ENCODE measurements around the gene ATF6.

Gene ATF6

DNA sequence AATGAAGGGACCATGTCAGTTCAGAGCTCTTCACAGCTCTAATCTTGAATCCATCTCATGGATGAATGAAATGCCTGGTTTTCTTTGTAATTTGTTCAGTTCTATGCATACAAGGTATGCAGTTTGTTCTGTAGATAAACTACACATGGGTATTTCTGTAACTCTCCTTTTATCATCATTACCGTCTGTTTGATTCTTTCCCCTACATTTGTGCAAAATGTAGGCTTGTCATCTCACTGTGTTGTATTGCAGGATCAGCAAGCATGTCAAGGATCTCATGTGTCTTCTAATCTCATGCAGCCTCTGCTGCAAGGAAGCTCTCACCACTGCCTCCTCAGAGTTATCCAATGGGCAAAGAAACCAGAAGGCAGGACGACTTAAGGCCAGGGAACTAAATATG is 178.3 kb downstream of the ATF6 start:
- no peak overlapping the region for H3K27ac ChIP-seq
- H3K4me1 ChIP-seq (ENCODE audit: low read depth, poor library complexity, severe bottlenecking): peaks cover 8% of the 10 kb centered on the region
- no peaks in the 10 kb centered on the region for H3K27me3 ChIP-seq (ENCODE audit: insufficient read depth, low read depth)
- no peaks in the 10 kb centered on the region for H3K36me3 ChIP-seq (ENCODE audit: insufficient read depth)
- no peak overlapping the region for H3K4me2 ChIP-seq
- TF ChIP-seq, protein P1, sequence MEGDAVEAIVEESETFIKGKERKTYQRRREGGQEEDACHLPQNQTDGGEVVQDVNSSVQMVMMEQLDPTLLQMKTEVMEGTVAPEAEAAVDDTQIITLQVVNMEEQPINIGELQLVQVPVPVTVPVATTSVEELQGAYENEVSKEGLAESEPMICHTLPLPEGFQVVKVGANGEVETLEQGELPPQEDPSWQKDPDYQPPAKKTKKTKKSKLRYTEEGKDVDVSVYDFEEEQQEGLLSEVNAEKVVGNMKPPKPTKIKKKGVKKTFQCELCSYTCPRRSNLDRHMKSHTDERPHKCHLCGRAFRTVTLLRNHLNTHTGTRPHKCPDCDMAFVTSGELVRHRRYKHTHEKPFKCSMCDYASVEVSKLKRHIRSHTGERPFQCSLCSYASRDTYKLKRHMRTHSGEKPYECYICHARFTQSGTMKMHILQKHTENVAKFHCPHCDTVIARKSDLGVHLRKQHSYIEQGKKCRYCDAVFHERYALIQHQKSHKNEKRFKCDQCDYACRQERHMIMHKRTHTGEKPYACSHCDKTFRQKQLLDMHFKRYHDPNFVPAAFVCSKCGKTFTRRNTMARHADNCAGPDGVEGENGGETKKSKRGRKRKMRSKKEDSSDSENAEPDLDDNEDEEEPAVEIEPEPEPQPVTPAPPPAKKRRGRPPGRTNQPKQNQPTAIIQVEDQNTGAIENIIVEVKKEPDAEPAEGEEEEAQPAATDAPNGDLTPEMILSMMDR (conservative IDR thresholded peaks at IDR 0.05; ENCODE audit: low read depth, low read length): no peak
- H3K4me3 ChIP-seq (IDR thresholded peaks at IDR 0.05; ENCODE audit: insufficient read depth, low read depth, low read length): no peak overlapping the region
- H3K79me2 ChIP-seq (ENCODE audit: insufficient read depth, low read depth): no peaks in the 10 kb centered on the region
- H4K20me1 ChIP-seq (ENCODE audit: insufficient read depth): no peaks in the 10 kb centered on the region
- H3K9ac ChIP-seq: no peak overlapping the region
- no peak overlapping the region for H2AFZ ChIP-seq (ENCODE audit: low read depth)

DNA sequence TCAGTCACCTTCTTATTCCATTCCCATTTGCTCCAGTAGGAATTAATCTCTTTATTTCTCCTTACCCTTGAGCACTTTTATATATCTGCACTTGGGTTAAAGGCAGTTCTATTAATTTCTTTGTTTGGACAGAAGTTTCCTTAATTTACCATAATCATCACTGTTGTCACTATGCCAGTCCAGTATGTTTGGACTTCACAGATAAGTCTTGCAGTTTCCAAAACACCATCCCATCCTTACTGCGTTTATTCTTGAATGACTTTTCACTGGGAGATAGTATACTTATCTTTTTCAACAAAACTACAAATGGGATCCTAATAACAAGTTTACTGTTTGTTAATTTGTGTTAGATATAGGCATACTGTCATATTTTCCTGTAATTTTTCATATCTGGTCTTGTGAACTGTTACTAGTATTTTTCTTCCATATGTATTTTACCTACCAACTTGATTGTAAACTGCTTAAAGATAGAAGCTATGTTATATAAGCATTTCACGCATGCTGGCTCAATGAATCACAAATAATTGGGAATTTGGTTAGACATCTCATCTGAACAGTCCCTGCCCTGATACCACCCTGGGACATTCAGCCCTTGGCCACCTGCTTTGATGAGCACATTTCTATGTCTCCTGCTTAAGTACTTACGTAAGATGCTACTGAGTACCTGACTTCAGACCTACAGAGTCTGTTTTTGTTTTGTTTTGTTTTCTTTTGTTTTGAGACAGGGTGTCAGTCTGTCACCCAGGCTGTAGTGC is 179.4 kb downstream of the ATF6 start:
- H4K20me1 ChIP-seq (ENCODE audit: insufficient read depth): no peaks in the 10 kb centered on the region
- no peaks in the 10 kb centered on the region for H3K27me3 ChIP-seq (ENCODE audit: insufficient read depth, low read depth)
- TF ChIP-seq, protein P1 (conservative IDR thresholded peaks at IDR 0.05; ENCODE audit: low read depth, low read length): no peak
- H3K4me3 ChIP-seq (IDR thresholded peaks at IDR 0.05; ENCODE audit: insufficient read depth, low read depth, low read length): no peak overlapping the region
- no peaks in the 10 kb centered on the region for H3K79me2 ChIP-seq (ENCODE audit: insufficient read depth, low read depth)
- H3K27ac ChIP-seq: no peak overlapping the region
- no peak overlapping the region for H3K9ac ChIP-seq
- H3K4me1 ChIP-seq (ENCODE audit: low read depth, poor library complexity, severe bottlenecking): peaks cover 8% of the 10 kb centered on the region
- no peak overlapping the region for H3K4me2 ChIP-seq
- H2AFZ ChIP-seq (ENCODE audit: low read depth): no peak overlapping the region
- no peaks in the 10 kb centered on the region for H3K36me3 ChIP-seq (ENCODE audit: insufficient read depth)

GRCh38 chr1:161946071-161946987 is 180.2 kb downstream of the ATF6 start:
- no peak overlapping the region for H2AFZ ChIP-seq (ENCODE audit: low read depth)

GRCh38 chr1:161948435-161948834 is 182.3 kb downstream of the ATF6 start:
- H3K4me1 ChIP-seq (ENCODE audit: low read depth, poor library complexity, severe bottlenecking): peaks cover 8% of the 10 kb centered on the region
- TF ChIP-seq, protein P1 (conservative IDR thresholded peaks at IDR 0.05; ENCODE audit: low read depth, low read length): no peak
- H4K20me1 ChIP-seq (ENCODE audit: insufficient read depth): no peaks in the 10 kb centered on the region
- H3K4me2 ChIP-seq: no peak overlapping the region
- H3K79me2 ChIP-seq (ENCODE audit: insufficient read depth, low read depth): no peaks in the 10 kb centered on the region
- no peak overlapping the region for H3K9ac ChIP-seq
- no peak overlapping the region for H3K4me3 ChIP-seq (IDR thresholded peaks at IDR 0.05; ENCODE audit: insufficient read depth, low read depth, low read length)
- no peaks in the 10 kb centered on the region for H3K36me3 ChIP-seq (ENCODE audit: insufficient read depth)
- no peak overlapping the region for H3K27ac ChIP-seq
- H2AFZ ChIP-seq (ENCODE audit: low read depth): no peak overlapping the region
- H3K27me3 ChIP-seq (ENCODE audit: insufficient read depth, low read depth): no peaks in the 10 kb centered on the region

More at GRCh38 chr1:161946071-161946987, 180.2 kb downstream of the ATF6 start:
- Histone ChIP-seq H3K27ac (no peak overlapping the region), H3K4me3 (IDR thresholded peaks at IDR 0.05; ENCODE audit: insufficient read depth, low read depth, low read length) (no peak overlapping the region), H3K27me3 (ENCODE audit: insufficient read depth, low read depth) (no peaks in the 10 kb centered on the region), H3K36me3 (ENCODE audit: insufficient read depth) (no peaks in the 10 kb centered on the region), H3K79me2 (ENCODE audit: insufficient read depth, low read depth) (no peaks in the 10 kb centered on the region), H3K4me1 (ENCODE audit: low read depth, poor library complexity, severe bottlenecking) (peaks cover 8% of the 10 kb centered on the region), H3K4me2 (no peak overlapping the region), H3K9ac (no peak overlapping the region), H4K20me1 (ENCODE audit: insufficient read depth) (no peaks in the 10 kb centered on the region)
- TF ChIP-seq, protein P1 (conservative IDR thresholded peaks at IDR 0.05; ENCODE audit: low read depth, low read length): no peak

Measured in KMS-11 (cell line).